ENCODE data around the gene REELD1.

GRCh38 chr4:146244496-146244895 is 30.2 kb downstream of the REELD1 start:
- no peak for TF ChIP-seq CTCF (conservative IDR thresholded peaks at IDR 0.05; ENCODE audit: low read length)
- no peak for TF ChIP-seq EZH2phosphoT487 (IDR thresholded peaks at IDR 0.05; ENCODE audit: borderline replicate concordance)

Measured in Loucy (cell line).